ENCODE measurements around the gene TXLNB. TPM values are rescaled to one million over a fixed set of nuclear protein-coding genes. Genes with fewer than 3 reads are reported as not detected.

Gene TXLNB
- total RNA-seq, 6 experiments from 2014 or later = 0.07 TPM; not detected in 5

DNA sequence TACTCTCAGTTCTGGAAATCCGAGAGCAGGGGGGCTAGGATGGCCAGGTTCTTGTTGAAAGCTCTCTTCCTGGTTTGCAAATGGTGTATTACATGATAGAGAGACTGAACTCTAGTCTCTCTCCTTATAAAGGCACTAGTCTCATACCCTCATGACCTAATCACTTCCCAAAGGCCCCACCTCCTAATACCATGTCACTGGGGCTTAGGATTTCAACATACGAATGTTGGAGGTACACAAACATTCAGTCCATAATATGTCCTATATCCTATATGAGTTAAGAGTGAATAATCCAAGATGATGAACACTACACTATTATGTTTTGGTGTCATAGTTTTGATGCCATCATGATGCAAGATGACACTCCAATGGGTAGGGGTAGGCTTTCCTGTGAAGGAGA is 20.0 kb upstream of the TXLNB start:
- Mint-ChIP-seq H3K27ac (no peak overlapping the region), H3K4me3 (no peak overlapping the region), H3K9me3 (no peaks in the 10 kb centered on the region), H3K4me1 (ENCODE audit: low read depth) (peaks cover 25% of the 10 kb centered on the region), H3K27me3 (ENCODE audit: insufficient read depth) (peaks cover 3% of the 10 kb centered on the region; the same call in 1 of the 2 replicates), H3K36me3 (ENCODE audit: low read depth) (no peaks in the 10 kb centered on the region)
- no peak for DNase-seq
- TF ChIP-seq, protein P1, sequence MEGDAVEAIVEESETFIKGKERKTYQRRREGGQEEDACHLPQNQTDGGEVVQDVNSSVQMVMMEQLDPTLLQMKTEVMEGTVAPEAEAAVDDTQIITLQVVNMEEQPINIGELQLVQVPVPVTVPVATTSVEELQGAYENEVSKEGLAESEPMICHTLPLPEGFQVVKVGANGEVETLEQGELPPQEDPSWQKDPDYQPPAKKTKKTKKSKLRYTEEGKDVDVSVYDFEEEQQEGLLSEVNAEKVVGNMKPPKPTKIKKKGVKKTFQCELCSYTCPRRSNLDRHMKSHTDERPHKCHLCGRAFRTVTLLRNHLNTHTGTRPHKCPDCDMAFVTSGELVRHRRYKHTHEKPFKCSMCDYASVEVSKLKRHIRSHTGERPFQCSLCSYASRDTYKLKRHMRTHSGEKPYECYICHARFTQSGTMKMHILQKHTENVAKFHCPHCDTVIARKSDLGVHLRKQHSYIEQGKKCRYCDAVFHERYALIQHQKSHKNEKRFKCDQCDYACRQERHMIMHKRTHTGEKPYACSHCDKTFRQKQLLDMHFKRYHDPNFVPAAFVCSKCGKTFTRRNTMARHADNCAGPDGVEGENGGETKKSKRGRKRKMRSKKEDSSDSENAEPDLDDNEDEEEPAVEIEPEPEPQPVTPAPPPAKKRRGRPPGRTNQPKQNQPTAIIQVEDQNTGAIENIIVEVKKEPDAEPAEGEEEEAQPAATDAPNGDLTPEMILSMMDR (IDR thresholded peaks at IDR 0.05) = no peak

DNA sequence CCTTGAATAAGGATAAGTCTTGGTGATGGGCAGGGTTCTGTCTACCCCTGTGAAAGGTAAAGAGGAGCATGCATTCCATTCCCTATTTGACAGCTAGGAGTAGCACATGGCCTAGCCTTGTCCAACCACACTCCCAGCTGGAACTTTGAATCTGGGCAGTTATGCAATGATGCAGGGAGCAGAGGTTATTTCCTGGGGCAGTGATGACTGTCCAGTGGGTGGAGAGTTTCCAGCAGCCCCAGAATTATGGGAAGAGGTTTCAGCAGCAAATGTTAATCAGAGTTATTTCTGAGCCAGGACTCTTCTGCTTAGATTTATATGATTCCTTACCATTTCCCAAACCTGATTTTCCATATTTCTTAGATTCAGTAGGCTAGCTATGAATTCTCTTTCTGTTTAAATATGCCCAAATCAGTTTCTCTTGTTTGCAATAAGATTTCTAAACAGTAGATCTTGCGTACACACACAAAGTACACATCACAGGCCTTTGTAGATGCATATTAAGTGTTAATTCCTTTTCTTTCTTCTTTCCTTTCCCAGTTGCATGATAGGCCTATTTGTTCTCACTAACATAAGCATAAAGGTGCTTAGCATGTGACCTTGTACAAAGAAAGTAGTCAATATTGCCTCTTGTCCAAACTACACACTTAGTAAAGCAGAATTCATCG is 17.3 kb upstream of the TXLNB start:
- peaks cover 21% of the 10 kb centered on the region for H3K4me1 Mint-ChIP-seq (ENCODE audit: low read depth)
- H3K27me3 Mint-ChIP-seq (ENCODE audit: insufficient read depth) = no peaks in the 10 kb centered on the region
- DNase-seq = peak; percentile 67
- H3K36me3 Mint-ChIP-seq (ENCODE audit: low read depth) = no peaks in the 10 kb centered on the region
- peak overlapping the region; percentile 26; the same call in 1 of the 2 replicates for H3K4me3 Mint-ChIP-seq
- no peaks in the 10 kb centered on the region for H3K9me3 Mint-ChIP-seq
- H3K27ac Mint-ChIP-seq = peak overlapping the region; percentile 37; the same call in 1 of the 2 replicates
- TF ChIP-seq, protein P1 (IDR thresholded peaks at IDR 0.05) = no peak

DNA sequence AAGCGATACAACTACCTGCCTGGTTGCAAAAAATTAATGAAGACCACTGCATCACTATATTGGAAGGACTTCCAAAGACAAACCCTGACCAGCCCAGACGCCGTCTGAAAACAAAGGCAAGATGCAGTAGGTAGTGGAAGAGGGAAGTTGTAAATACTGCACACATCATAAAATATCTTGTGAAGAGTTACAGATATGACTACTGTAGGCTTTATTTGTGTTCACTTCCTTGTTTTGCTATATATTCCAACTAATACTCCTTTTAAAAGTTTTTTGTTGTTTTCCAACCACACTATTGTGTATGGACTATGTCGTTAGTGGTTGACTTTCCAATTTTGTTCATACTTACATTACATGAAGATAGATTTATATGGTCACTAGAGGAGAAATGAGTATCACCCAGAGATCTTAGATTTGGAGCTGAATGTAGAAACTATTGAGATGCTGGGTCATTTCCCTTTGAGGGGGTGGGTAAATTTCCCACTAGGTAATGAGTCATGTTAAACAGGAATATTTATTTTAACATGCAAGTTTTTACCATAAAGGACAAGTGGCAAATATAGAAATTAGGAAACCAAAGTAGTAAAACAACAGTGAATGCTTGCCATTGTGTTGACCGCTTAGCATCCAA is 16.6 kb upstream of the TXLNB start:
- H3K27ac Mint-ChIP-seq = peak overlapping the region; percentile 37; the same call in 1 of the 2 replicates
- H3K4me3 Mint-ChIP-seq = 0 out of 2 replicates have a peak overlapping the region, but pooled peaks have one; percentile 26
- peaks cover 15% of the 10 kb centered on the region for H3K4me1 Mint-ChIP-seq (ENCODE audit: low read depth)
- H3K27me3 Mint-ChIP-seq (ENCODE audit: insufficient read depth) = no peaks in the 10 kb centered on the region; the same call in 1 of the 2 replicates
- H3K9me3 Mint-ChIP-seq = no peaks in the 10 kb centered on the region
- H3K36me3 Mint-ChIP-seq (ENCODE audit: low read depth) = no peaks in the 10 kb centered on the region
- TF ChIP-seq, protein P1 (IDR thresholded peaks at IDR 0.05) = no peak
- no peak for DNase-seq

DNA sequence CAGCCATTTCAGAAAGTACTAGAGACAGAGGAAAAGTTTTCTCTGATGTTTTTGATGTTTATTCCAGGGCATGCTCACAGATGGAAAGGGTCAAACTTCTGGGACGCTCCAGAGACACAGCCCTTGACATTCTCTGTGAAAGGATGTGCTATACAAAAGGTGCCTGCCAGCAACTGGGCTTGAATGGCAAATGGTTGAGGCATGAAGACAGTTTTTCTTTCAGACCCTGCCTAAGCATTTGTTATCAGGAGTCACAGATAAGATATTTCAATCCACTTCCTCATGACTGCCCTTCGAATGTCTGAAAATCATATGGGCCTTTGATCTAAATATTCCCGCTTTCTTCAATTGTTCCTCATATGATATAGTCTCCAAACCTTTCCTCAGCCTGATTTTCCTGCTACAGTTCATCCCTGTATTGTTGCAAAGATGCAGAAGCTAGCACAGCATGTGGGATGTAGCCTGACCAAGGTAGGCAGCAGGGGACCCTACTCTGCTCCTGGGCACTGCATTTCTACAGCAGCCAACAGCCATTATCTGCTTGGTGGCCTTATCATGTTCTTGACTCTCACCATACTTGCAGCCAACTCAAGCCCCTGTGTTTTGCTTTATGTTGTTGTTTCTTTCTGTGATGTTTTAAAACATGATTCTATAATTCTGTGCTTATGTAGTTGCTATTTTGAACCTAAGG is 14.6 kb upstream of the TXLNB start:
- DNase-seq = no peak
- H3K27ac Mint-ChIP-seq = no peak overlapping the region
- no peaks in the 10 kb centered on the region for H3K36me3 Mint-ChIP-seq (ENCODE audit: low read depth)
- no peaks in the 10 kb centered on the region; the same call in 1 of the 2 replicates for H3K27me3 Mint-ChIP-seq (ENCODE audit: insufficient read depth)
- H3K9me3 Mint-ChIP-seq = no peaks in the 10 kb centered on the region
- TF ChIP-seq, protein P1 (IDR thresholded peaks at IDR 0.05) = no peak
- H3K4me1 Mint-ChIP-seq (ENCODE audit: low read depth) = peaks cover 15% of the 10 kb centered on the region
- H3K4me3 Mint-ChIP-seq = no peak overlapping the region

DNA sequence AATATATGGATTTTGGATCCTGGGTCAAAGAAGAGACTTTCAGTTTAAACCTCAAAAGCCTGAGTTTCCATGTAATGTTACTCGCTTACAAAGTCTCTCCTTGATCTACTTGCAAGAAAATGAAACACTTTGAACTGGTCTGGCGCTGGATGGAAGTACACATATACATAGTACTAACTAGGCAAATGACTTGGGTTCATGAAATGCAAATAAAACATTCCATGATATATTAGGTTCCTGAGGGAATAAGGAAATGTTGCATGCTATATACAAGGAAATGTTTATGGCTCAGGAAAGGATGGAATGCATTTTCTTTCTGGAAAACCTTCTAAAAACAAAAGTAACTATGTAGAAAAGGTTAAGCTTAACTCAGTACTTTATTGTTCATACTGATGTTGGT is 11.4 kb upstream of the TXLNB start:
- Mint-ChIP-seq H3K9me3 (no peaks in the 10 kb centered on the region), H3K4me1 (ENCODE audit: low read depth) (peaks cover under 1% of the 10 kb centered on the region), H3K36me3 (ENCODE audit: low read depth) (no peaks in the 10 kb centered on the region), H3K27ac (no peak overlapping the region), H3K4me3 (no peak overlapping the region), H3K27me3 (ENCODE audit: insufficient read depth) (peaks cover 2% of the 10 kb centered on the region; the same call in 1 of the 2 replicates)
- TF ChIP-seq, protein P1 (IDR thresholded peaks at IDR 0.05) = no peak
- no peak for DNase-seq

Measured in HFFc6 (cell line).